SKM-1 treated with dmso at 0.1 percent for 144 hours (cell line): ENCODE measurements around the gene STARD4.

Experiments
- DNase-seq: peaks from one replicate; lab custom pipeline; 2025; ENCODE audit not compliant: unreplicated experiment; lab: John Stamatoyannopoulos, UW

STARD4 gene

DNA sequence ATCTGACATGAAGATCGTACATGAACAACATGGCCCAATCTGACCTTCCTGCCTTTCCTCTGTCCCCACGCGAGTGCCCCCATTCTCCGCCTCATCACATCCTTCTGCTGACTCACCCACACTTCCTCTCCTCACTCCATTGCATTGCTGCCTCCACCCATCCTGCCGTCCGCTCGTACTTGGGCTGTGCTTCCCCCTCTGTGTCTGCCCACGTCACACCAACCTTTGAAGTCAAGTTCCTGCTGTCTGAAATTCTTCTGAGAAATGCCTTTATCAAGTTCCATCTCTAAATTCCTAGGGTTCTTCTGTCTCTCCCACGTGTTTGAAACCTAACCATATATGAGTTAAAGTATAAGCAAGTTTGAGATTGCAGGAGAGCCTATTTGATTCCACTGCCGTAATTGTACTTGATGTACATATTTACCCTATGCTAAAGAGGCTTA, 18.0 kb upstream of the STARD4 start:
- peak; percentile 89 for DNase-seq

GRCh38 chr5:111528056-111528455, 15.7 kb upstream of the STARD4 start:
- DNase-seq, result peak; percentile 45

DNA sequence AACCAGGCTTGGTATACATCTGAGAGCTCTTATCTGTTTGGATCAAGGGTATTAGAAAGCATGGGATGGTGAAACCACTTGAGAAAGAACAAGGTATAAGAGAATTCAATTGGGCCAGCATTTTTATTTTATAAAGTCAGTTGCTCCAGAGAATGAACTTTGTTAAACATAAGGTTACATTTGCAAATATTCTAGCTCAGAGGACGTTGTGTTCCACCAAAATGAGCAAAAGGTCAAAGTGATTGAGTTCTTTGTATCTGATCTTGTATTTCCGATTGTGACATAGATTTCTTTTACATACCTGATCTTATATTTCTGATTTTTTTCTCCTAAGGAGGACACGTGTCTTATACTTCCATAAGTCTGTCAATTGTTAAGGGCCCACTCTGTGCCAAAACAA, 8.6 kb upstream of the STARD4 start:
- no peak for DNase-seq

- no peak for DNase-seq
These were observed 6.4 kb upstream of the STARD4 start for GRCh38 chr5:111518777-111519176.

DNA sequence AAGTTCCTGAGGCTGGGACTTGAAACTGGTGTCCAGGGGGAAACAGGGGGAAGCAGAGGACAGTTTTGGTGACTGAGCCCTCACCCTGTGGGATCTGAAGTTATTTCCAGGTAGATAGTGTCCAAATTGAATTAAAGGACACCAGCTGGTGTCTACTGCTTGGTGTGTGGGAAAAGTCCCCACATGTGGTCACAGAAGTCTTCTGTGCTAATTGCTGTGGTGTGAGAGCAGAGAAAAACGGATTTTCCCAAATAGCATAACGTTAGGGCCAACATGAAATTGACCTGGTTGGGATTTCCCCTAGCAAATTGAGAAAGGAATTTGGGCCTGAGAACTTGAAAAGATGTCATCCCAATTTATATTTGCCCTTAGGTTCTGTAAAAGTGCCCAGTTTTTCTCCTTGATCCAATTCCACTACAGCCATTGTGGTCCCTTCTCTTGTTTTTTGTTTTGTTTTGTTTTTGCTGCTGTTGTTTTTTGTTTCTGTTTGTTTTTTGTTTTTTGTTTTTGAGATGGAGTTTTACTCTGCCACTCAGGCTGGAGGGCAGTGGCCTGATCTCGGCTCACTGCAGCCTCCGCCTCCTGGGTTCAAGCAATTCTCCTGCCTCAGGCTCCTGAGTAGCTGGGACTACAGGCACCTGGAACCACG, 5.6 kb upstream of the STARD4 start:
- DNase-seq, result no peak

GRCh38 chr5:111514087-111514486, 1.8 kb upstream of the STARD4 start:
- no peak for DNase-seq

DNA sequence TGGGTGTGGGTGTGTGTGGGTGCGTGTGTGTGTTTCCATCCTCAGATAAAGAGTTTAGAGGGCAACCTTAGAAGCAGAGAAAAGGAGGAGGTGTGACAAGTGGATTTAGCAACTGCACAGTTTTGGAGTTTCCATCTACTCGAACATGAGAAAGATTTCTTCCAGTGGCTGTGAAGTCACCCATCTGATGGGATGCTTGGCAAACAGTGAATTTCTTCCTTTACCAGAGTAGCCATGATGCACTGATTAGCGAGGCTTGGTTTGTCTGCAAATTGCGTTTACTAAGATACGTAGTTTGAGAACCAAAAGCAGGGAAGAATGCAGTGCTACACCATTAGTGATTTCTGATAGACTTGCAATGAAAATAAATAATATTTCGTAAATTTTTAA, 791 bp upstream of the STARD4 start:
- DNase-seq, result no peak

- DNase-seq, result peak; percentile 11
These were observed 432 bp downstream of the STARD4 start for GRCh38 chr5:111511831-111512374.

DNA sequence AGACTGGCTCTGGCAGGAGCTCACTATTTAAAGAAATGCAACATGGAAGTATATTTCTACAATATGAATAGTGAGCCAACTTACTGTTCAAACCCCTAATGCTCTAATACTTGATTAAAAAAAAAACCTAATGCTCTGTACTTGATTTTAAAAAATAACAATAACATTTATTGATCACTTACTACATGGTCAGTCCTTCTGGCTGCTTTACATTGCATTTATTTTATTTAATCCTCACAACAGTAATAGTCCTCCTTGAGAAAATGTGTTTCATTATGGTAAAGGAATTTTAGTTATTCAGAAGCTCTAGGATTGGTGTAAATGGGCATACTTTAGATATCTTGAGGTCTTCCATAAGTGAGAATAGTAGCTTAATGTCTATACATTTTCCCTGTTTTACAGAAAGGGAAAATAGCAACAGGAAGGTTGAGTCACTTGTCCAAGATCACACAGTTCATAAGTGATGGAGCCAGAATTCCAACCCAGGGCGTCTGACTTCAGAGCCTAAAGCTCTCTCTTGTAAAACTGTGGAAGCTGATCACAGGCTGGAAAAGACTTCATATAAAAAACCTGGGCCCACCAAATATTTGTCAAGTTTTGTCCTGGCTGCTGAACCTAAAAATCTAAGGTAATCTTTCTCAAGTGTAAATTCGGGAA, 1.0 kb downstream of the STARD4 start:
- no peak for DNase-seq

DNA sequence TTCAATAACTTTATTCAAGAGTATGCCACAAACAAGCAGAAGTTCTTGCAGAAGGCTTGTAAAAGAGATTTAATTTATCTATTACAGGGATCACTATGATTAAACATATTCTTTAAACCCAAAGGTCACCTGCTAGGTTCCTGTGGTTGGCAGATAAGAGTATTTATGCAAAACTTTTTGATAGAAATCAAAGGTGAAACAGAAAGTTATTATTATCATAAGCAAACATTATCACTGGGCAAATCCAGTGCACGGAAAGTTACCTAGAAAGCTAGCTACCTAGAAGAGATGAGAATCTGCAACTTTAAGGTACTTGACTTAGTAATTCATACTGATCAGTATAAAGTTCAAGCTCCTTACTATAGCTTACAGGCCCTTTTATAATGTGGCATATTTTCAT, 3.2 kb downstream of the STARD4 start:
- DNase-seq, result no peak

GRCh38 chr5:111507276-111507675, 5.1 kb downstream of the STARD4 start:
- no peak for DNase-seq

- DNase-seq, result no peak
These were observed 7.2 kb downstream of the STARD4 start for GRCh38 chr5:111505096-111505495.

DNA sequence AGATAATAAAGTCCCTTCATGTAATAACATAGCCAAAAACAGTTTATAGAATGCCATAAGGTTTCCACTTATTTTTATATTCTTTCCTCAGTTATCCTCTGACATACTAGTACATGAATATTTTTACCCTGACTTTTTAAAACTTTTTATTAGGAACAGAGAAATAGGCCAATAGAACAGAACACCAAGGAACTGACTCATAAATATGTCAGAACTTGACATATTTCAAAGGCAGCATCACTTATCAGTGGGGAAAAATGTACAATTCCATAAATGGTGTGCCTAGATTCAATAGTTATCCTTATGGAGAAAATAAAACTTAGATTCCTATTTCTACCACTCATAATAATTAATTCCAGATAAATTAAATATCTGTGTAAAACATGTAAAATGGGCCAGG, 9.4 kb downstream of the STARD4 start:
- no peak for DNase-seq

DNA sequence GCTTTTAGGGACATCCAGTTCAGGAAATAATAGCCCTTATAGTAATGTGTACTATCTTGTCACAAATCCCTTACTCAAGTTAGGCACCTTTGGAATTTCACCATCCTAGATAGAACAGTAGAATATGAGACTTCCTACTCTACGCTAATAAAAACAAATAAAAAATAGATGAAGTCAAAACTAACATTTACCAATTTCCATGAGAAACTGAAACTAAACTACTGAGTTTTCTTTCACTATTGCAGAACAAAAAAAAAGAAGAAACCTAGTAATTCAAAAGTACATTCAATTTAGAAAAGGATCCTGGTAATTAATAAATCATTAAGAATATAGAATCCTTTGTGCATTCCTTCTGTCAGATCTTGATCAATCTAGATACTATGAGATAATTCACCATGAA, 14.0 kb downstream of the STARD4 start:
- no peak for DNase-seq

DNA sequence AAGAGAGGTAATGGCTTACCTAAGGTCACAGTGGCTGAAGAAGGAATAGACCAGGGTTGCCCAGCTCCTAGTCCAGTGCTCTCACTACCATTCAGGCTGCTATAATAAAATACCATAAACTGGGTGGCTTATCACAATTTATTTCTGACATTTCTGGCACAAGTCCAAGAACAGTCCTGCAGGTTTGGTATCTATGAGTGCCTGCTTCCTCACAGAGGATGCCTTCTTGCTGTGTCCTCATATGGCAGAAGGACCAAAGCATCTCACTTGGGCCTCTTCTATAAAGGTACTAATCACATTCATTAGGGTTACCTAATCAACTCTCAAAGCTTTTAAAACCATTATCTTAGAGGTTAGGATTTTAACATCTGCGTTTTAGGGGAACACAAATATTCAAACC, 17.2 kb downstream of the STARD4 start:
- no peak for DNase-seq

GRCh38 chr5:111494355-111494999, 17.9 kb downstream of the STARD4 start:
- DNase-seq, result no peak

GRCh38 chr5:111493031-111493430, 19.3 kb downstream of the STARD4 start:
- no peak for DNase-seq

DNA sequence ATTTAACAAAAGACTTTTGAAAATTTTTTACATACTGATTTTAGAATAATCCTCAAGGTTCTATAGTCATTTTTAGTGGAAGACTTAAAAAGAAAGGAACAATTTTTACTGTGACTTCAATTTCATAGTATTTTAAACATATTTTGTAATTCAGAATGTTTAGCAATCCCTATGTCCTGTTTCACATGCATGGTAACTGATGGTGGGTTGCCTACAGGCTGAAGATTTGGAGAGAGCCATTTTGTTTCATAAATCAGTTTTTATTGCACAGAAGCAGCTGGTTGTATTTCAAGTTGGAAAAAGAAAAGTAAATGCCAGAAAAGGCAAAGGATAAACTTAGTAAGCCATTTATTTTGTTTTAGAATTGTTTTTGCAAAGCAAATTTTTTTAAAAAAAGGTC, 24.0 kb downstream of the STARD4 start:
- DNase-seq, result no peak

DNA sequence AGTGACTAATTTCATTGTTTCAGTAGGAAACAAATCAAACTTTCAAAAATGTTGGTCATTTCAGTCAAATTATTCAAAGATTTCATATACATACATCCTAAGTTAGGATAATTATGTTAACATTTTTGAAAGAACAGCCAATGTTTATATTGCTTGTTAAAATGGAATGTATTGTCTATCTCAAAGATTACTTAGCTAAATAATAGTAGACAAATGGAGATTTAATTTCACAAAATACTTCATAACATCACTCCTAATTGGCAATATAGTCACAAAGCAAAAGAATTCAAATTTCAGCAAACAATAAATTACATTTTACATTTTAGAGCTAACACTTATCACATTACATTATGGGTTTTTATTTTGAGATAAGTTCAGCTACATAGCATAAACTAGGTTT, 25.4 kb downstream of the STARD4 start:
- no peak for DNase-seq

GRCh38 chr5:111486055-111486454, 26.3 kb downstream of the STARD4 start:
- DNase-seq, result no peak

GRCh38 chr5:111480346-111480745, 32.0 kb downstream of the STARD4 start:
- DNase-seq, result no peak

- DNase-seq, result no peak
These were observed 33.4 kb downstream of the STARD4 start for GRCh38 chr5:111478898-111479297.
